DND-41 (cell line): ENCODE measurements around the gene TH.

Experiments used
- EZH2 ChIP-seq: IDR thresholded peaks from 3 replicates; pipeline ENCODE4 v1.6.1; 2012; ENCODE audit warnings: borderline replicate concordance, low read depth, mild to moderate bottlenecking, moderate library complexity, low read length, inconsistent platforms; ENCODE audit not compliant: severe bottlenecking
- TF ChIP-seq, protein P1 (sequence below): IDR thresholded peaks from 2 replicates; pipeline ENCODE4 v1.5.1; 2012; ENCODE audit warnings: borderline replicate concordance, low read length, moderate library complexity, mild to moderate bottlenecking; ENCODE audit not compliant: poor library complexity, severe bottlenecking; ENCODE audit errors: extremely low read depth

DNA sequence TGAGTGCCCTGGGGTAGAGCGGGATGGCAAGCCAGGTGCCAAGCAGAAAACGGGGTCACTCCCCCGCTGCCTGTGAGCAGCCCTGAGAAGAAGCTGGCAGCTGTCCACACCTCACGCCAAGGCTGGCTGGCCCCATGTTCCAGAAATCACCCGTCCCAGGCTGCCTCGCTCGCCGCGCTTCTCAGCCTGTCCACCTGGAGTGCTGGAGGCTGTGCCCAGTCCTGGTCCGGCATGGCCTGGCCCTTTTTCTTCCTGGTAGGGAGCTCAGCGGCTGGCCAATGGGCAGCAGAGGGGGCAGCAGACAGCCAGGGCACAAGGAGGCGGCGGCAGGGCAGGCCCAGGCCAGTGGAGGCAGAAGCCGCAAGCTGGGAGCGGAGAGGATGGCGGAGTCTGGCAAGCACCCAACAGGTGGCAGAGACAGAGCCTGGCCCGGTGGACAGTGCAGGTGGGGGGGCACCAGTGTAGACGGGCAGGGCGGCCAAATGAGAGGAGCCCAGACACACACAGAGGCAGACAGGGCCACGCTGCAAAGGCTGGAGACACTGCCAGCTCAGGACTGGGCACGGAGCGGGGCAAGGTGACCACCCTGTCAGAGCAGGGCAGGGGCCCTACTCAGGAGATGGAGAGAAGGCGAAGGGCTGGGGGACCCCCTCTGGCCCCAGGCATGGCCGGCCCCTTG is 37.2 kb upstream of the TH start:
- TF ChIP-seq, protein P1, sequence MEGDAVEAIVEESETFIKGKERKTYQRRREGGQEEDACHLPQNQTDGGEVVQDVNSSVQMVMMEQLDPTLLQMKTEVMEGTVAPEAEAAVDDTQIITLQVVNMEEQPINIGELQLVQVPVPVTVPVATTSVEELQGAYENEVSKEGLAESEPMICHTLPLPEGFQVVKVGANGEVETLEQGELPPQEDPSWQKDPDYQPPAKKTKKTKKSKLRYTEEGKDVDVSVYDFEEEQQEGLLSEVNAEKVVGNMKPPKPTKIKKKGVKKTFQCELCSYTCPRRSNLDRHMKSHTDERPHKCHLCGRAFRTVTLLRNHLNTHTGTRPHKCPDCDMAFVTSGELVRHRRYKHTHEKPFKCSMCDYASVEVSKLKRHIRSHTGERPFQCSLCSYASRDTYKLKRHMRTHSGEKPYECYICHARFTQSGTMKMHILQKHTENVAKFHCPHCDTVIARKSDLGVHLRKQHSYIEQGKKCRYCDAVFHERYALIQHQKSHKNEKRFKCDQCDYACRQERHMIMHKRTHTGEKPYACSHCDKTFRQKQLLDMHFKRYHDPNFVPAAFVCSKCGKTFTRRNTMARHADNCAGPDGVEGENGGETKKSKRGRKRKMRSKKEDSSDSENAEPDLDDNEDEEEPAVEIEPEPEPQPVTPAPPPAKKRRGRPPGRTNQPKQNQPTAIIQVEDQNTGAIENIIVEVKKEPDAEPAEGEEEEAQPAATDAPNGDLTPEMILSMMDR = peak; percentile 5
- no peak for TF ChIP-seq EZH2
